Fibroblast of skin of right quadriceps (primary cell): ENCODE measurements around the gene KRTAP10-3.

Source experiments
- DNase-seq: peaks from one replicate; pipeline ENCODE4 v3.0.0-alpha.2; 2013

KRTAP10-3 gene

DNA sequence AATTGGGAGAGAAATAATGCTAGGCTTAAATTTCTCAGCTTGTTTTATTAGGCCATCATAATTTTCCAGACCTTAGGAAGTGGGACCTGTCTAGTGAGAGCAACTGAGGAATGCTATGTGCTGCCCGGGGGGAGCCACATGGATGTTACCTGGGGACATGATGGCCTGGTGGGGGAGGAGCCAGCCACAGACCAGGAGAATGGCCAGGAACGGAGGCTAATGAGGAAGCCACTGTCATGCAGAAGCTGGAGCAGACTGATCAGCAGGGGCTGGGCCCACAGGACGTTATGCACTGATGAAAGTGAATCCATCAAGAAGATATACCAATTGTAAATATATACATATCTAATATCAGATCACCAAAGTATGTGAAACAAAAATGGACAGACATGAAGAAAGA is 14.0 kb downstream of the KRTAP10-3 start:
- no peak for DNase-seq

DNA sequence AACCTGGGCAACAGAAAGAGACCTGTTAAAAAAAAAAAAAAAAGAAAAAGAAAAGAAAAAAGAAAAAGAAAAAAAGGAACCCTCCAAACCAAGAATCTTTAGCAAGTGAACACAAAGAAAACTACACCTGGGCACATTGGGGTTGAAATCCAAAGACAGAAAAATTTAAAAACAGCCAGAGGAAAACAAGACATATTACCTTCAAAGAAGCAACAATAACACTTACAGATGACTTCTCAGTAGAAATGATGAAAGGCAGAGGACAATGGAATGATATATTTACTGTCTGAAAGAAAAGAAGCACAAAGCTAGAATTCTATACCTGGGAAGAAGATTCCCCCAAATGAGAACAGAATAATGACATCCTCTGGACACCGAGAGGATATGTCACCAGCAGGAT is 15.9 kb downstream of the KRTAP10-3 start:
- DNase-seq, result no peak

- DNase-seq, result no peak
These were observed 17.8 kb downstream of the KRTAP10-3 start for GRCh38 chr21:44540741-44541288.

- DNase-seq, result no peak
These were observed 18.5 kb downstream of the KRTAP10-3 start, which contains the start of gene KRTAP10-1 for GRCh38 chr21:44539991-44540666. Gene KRTAP10-1 (minus strand): TSS chr21:44540195. CDS start chr21:44540150, 45 bp downstream.

GRCh38 chr21:44539046-44539445 is 19.5 kb downstream of the KRTAP10-3 start:
- no peak for DNase-seq

DNA sequence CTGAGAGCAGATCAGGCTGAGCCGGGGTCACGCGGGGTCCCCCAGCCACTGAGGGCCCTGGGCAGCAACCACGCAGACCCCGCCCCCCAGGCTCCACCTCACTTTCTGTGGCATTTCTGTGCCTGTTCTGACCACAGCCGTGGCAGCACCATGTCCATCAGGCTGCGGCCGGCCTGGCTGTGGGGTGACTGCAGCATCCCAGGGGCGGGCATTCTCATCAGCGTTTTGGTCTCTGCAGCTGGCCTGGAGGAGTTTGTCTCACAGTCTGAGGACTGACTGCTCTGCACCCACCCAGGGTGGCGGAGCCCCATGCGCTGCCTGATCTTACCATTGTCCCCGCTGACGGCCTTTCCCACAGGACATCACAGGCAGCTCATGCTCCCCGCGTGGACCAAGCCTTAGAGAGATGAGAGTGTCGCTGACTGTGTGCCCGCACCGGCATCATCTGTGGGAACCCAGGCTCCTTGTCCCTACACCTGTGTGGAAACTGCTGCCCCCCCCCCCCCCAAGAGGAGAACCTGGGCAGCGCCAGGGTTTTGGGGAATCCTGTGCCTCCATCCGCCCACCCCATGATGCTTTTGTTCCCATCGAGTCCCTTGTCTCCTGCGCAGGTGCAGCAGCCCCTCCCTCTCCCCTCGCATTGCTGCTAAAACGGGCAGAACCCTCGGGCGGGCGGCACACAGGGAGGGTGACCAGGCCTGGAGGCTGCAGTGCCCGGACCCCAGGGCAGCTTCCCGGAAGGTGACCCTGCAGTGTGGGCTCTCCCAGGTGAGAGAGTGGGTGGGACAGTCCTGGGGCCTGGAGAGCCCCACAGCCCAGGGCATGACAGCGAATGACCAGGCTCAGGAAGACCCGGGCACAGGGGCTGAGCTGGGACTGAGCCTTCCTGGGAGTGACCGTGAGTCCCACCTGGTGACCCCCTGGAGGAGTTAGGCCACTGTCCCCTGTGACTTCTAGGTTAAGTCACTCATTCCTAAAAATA is 20.4 kb downstream of the KRTAP10-3 start:
- no peak for DNase-seq

- DNase-seq, result no peak
These were observed 22.6 kb downstream of the KRTAP10-3 start for GRCh38 chr21:44535963-44536362.

GRCh38 chr21:44534688-44535087 is 23.9 kb downstream of the KRTAP10-3 start:
- DNase-seq, result no peak

DNA sequence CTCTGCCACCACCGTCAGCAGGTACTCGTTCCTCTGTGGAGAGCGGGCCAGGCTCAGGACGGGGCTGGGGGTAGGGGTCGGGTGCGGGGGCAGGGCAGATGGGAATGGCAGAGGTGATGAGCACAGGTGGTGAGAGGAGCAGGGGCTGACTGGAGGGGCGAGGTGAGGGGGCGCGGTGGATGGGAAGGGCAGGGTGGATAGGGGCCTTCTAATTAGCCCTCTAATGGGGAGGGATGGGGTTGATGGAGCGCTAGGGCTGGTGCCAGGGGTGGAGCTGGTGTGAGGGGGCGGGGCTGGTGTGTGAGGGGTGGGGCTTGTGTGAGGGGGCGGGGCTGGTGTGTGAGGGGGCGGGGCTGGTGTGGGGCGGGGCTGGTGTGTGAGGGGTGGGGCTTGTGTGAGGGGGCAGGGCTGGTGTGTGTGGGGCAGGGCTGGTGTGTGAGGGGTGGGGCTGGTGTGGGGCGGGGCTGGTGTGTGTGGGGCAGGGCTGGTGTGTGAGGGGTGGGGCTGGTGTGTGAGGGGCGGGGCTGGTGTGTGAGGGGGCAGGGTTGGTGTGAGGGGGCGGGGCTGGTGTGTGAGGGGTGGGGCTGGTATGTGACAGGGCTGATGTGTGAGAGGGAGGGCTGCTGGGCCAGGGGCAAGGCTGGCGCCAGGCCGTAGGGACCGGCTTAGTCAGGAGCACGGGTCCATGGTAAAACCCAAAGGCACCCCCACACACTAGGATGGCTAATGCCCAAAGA is 24.5 kb downstream of the KRTAP10-3 start:
- DNase-seq, result no peak

DNA sequence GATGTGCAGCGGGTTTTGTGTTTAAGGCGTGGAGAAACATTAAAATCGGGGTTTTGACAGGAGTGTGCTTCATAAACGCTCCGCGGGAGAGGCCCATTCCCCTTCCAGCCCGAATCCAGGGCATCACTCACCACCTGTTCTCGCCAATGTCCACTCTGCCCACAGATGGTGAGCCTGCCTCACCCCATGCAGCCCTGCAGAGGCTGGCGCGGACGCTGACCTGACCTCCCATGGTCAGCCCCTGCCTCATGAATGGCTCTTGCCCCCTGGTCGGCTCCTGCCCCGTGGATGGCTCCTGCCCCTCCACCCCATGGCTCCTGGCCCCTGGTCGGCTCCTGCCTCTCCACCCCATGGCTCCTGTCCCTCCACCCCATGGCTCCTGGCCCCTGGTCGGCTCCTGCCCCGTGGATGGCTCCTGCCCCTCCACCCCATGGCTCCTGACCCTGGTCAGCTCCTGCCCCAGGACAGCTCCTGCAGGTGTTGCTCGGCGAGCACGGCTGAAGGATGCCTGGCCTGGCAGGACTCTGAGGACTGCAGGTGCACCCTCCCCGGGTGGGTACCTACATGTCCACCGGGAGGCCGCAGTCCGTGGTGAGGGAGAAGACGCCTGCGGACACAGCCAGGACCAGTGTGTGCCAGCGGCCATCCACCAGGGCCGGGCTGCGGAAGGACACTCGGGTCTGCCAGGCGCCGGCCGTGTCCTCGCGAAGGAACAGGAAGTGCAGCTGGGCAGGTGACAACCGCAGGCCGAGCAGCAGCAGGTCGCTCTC is 25.3 kb downstream of the KRTAP10-3 start:
- no peak for DNase-seq

- DNase-seq, result no peak
These were observed 25.9 kb downstream of the KRTAP10-3 start for GRCh38 chr21:44532712-44533111.

GRCh38 chr21:44531606-44532564 is 26.7 kb downstream of the KRTAP10-3 start:
- no peak for DNase-seq

DNA sequence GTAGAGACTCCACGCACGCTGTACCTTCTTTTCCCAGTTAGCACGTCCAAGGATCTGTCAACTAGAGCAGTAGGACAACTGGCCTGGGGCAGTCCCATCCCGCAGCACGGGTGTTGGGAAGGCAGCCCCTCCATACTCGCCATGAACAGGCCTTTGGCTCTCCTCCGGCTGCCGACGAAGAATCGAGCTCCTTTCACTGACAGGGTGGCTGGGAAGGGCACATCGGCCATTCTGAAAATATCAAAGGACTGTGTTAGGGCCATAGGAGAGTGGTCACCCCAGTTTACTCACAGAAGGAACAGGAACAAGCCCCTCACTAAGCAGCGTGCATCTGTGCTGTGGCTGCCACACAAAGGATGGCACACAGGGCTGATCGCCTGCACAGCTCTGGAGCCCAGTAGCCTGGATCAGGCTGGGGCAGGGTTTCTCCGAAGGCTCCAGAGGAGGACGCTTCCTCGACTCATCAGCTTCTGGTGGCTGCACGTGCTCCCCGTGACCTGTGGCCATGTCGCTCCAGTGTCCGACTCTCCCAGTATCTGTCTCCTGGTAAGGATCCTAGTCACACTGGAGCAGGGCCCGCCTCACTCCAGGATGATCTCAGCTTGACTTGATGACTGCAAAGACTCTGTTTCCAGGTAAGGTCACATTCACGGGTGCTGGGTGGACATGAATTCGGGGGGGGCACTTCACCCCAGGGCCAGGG is 27.5 kb downstream of the KRTAP10-3 start:
- DNase-seq, result no peak

DNA sequence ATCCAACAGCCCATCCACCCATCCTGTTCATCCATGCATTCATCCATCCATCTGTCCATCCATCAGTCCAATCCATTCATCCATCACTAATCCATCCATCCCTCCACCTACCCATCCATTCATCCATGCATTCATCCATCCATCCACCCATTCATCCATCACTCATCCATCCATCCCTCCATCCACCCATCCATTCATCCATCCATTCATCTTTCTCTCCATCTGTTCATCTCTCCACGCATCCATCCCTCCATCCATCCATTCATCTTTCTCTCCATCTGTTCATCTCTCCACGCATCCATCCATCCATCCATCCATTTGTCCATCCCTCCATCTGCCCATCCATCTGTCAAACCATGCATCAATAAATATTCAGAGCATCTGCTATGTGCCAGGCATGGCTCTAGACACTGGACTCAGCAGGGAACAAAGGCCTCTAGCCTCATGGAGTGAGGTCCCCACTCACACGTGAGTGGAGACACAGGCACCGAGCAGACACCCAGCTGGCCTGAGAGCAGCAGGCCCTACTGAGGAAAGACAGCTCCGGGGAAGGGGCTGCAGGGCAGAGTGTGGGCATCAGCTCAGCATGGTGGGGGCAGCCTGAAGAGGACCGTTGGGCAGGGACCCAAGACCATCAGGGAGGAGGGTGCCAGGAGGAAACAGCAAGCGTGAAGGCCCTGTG is 28.2 kb downstream of the KRTAP10-3 start:
- DNase-seq, result no peak

GRCh38 chr21:44529503-44530125 is 29.0 kb downstream of the KRTAP10-3 start:
- DNase-seq, result no peak

DNA sequence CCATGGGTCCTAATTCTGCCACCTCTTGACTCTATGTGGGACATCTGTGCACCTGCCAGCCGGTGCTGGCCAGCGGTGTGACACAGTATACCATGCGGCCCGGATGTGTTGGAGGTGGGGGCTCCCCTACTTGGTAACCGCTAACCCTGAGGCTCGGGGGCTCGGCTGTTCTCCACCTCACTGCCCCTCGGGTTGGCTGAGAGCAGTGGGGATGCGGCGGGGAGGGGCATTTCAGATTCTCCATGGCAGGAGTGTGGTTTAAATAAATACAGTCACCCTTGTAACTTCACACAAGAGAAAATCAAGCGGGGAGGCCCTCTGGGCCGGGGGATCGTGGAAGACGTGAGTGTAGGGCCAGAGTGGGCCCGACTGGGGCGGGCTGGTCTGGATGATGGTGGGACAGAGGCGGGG is 29.6 kb downstream of the KRTAP10-3 start:
- no peak for DNase-seq

GRCh38 chr21:44528634-44528995 is 30.0 kb downstream of the KRTAP10-3 start:
- no peak for DNase-seq

DNA sequence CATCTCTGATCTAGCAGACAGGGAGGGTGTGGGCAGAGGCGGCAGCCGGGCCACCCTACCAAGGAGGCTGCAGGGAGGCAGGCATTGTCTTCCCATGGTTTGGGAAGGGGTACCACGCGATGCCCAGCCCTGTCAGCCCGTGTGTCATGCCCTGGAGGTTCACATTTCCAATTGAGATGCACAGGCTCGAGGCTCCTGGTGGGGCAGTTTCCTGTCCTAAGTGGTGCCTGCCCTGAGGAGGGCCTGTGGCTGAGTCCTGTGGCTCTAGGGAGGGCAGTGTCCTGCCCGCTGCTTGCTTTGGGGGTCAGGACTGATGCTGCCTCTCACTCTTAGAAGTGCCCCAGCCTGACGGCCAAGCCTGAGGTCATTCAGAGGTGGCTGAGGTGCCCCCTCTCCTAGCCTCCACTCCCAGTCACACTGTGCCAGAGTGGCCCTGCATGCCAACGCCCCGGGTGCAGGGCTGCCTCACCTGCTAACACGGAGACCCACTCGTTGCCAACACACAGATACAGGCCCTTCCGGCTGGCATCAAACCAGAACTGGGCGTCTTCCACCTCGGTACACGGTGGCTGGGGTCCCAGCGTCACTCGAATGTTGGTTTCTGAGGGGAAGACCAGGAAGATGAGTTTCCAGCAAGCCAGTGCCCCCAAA is 30.5 kb downstream of the KRTAP10-3 start:
- no peak for DNase-seq
